Renal cortex interstitium (tissue), 11 donors: ENCODE data around the gene DHRS2. TPM values are rescaled to one million over a fixed set of nuclear protein-coding genes. Genes with fewer than 3 reads are reported as not detected.
A peak's percentile ranks its signal among the peaks of the same experiment; 100 is the strongest.
"Not testable (repeated sequence)": the region's sequence is repeated elsewhere in the genome, so short reads cannot be mapped to it uniquely, and the experiment has no call there.

Experiments
- DNase-seq, 11 donors: peaks; one replicate each; pipeline ENCODE4 v3.0.0-alpha.2; 2013; ENCODE audit warnings: low read depth in 9 of 11, low spot score in 4 of 11; ENCODE audit errors: extremely low read depth in 1 of 11
- polyA plus RNA-seq, 3 donors: library from polyadenylated mRNA; unstranded; fragments of 120-200 nt; gene quantifications; one replicate each; pipeline ENCODE4 v1.2.1, GENCODE V29; 2013; ENCODE audit not compliant: insufficient read length in 3 of 3

Gene DHRS2
- polyA plus RNA-seq, 3 donors: 27.7 to 30.8 (median 28.3) TPM

DNA sequence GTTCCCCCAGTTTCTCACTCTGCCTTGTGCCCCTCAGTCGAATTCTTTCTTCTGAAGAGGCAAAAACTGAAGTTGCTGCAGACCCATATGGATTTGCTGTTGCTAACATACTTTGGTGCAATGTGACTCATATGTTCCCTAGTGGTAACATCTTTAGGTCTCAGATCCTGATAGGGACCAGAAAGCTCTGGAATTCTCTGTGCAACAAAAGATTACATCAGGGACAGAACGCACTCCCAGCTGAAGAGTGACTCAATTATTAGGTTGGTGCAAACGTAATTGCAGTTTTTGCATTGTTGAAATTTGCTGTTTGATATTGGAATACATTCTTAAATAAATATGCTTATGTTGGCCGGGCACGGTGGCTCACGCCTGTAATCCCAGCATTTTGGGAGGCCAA, 8.2 kb upstream of the DHRS2 start:
- DNase-seq: no peak

DNA sequence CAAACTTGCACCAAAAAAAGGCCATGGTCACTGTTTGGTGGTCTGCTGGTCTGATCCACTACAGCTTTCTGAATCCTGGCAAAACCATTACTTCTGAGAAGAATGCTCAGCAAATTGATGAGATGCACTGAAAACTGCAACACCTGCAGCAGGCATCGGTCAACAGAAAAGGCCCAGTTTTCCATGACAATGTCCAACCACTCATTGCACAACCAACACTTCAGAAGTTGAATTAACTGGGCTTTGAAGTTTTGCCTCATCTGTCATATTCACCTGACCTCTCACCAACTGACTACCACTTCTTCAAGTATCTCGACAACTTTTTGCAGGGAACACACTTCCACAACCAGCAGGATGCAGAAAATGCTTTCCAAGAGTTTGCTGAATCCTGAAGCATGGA, 7.0 kb upstream of the DHRS2 start:
- DNase-seq: no peak

DNA sequence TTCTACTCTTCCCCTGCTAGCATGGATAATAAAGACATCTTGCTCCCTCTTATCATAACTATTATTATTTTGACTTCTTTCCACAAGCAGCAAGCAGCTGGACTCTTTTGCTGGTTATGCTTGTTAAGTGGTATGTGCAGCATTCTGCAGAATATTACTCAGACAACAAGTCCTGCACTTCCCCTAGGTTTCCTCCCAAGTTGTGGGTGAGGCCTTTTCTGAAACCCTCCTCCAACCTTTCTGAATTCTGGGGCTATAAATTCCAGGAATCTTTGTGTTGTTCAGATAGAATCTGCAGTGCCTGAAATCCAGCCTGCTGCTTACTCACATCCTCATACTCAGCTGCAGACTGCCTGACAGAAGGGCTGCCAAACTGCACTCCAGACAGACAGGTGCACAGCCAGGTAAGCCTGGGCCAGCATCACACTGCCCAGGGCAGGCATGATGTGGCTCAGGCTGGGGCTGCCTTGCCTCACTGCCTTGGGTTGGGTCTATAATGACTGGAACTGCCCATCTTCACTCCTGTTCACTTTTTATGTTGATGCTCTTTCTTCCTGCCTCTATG, 6.2 kb upstream of the DHRS2 start:
- DNase-seq: no peak

DNA sequence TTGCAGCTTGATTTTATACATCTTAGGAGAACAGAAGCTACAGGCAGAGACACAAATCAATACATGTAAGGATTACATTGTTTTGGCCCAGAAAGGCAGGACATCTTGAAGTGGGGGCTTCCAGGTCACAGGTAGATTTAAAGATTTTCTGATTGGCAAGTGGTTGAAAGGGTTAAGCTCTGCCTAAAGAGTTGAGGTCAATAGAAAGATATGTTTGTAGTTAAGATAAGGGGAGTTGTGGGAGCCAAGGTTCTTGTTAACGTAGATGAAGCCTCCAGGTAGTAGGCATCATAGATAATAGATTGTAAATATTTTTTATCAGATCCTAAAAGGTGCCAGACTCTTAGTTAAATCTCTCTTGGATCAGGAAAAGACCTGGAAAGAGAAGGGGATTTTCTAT, 5.5 kb upstream of the DHRS2 start:
- no peak for DNase-seq

DNA sequence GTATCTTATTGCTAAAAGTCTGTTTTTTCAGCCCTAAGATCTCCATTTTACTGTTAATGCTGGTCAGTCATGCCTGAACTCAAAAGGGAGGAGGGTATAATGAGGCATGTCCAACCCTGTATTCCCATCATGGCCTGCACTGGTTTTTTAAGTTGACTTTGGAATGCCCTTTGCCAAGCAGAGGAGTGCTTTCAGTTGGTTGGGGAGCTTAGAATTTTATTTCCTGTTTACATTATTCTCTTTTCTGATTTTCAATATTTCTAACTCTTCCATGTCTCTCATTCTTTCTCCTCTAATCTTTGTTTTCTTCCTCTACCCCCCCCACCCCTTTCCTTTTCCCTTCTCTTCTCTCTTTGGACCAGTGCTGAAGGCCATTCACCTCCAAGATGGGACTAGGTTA, 4.9 kb upstream of the DHRS2 start:
- DNase-seq: no peak

DNA sequence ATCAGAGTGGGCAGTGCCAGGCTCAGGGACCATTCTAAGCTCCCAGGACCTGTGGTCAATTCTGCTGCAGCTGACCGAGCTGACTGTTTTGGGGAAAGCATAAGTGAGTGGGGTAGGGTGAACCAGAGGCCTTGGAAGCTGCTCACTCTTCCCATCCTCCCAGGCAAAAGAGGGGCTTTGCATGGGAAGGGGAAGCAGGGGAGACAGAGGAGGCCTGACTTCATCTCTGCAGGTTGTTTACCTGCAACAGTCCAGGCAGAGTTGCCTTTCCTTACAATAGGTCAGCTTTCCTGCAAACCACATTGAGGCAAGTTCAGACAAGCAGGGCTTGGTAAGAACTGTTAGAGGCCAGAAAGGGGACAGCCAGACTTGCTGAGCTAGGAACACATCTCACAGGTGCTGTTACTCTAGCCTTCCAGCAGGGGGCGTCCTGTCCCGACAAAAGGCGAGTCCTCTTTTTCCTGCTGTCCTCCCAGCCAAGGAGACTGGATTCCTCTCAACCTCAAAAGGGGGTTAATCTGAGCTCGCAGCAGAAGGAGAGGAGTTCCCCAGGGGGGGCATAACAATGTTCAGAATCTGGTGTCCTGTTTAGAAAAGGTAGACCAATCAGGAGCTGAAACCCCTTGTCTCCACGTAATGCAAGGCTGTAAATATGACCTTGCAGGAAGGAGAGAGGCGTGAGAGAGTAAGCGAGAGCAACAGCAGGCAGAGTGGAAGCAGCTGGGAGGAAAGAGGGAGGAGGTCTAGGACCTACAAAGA, 4.3 kb upstream of the DHRS2 start:
- DNase-seq: peak; percentile 75 to 91 (median 84)

DNA sequence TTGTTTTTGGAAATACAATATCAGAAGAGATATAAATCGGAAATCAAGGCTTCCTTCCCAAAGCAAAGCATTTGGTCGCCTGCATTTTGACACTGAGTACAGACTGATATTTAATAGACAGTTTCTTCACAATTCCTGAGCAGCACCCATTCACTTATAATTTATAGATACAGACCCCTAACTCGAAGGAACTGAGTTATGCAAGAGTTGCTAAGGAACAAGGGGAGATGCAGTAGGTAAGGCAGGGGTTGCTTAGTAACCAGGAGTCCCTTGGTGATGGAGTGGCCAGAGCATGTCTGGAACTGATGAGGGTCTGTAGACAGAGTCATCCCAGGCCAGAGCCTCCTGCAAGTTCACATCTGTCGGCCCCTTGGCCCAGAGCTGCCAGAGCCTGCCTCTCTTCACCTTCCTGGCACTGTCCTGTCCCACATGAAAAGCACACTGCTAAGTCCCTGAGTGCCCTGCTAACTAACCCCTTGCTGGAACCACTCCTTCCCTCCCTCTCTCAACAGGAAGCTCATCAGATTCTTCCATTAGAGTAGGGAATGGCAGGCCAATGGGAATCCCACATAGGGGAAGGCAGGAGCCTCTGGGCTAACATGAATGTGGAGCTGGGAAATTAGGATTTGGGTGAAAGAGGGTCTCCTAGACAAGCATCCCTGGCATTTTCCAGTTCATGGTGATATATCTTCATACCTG, 3.6 kb upstream of the DHRS2 start:
- DNase-seq: no peak

DNA sequence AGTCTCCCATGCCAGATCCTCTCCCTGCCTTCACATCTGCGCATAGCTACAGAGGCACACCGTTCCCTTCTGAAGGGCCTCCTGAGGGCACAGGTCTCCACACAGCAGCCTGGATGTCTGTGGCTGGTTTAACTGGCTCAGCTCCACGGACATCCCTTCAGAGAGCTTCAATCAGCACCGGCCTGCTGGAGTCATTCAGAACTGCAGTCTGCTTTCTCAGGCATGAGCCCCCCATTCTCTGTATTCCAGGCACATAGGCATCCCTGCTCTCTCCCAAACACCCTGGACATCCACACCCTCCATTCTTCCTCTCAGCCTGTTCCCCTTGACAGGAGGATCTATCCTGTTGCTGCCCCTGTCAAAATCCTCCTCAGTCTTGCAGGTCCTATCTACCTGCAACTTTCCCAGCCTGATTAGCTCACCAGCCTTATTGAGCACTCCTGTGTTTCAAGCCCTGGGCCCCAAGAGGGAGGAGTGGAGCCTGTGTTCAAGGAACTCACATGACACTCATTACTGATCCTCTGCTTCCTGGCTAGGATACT, 2.9 kb upstream of the DHRS2 start:
- DNase-seq: no peak

DNA sequence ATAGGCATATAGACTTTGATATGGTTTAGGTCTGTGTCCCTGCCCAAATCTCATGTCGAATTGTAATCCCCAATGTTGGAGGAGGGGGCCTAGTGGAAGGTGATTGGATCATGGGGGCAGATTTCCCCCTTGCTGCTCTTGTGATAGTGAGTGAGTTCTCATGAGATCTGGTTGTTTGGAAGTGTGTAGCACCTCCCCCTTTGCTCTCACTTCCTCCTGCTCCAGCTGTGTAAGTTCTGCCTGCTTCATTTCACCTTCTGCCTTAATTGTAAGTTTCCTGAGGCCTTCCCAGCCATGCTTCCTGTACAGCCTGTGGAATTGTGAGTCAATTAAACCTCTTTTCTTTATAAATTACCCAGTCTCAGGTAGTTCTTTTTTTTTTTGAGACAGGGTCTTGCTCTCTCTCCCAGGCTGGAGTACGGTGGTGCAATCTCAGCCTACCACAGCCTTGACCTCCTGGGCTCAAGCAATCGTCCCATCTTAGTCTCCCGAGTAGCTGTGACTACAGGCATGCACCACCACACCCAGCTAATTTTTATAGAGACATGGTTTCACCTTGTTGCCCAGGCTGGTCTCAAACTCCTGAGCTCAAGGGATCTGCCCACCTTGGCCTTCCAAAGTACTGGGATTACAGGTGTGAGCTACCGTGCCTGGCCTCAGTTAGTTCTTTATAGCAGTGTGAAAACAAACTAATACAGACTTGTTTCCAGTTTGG, 1.3 kb upstream of the DHRS2 start:
- not testable (repeated sequence) for DNase-seq

DNA sequence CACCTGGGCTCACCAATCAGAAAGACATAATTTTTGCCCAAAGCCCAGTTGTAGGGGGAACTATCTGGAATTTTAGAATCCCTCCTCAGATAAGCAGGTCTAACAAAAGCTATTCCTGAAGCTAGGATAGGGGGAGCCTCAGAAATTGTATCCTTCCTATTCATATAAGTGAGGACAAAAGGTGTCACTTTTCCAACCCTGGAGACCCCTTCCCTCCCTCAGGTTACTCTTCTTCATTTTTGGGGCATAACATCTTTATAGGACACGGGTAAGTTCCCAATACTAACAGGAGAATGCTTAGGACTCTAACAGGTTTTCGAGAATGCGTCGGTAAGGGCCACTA, 1.1 kb downstream of the DHRS2 start:
- DNase-seq: not testable (repeated sequence)

DNA sequence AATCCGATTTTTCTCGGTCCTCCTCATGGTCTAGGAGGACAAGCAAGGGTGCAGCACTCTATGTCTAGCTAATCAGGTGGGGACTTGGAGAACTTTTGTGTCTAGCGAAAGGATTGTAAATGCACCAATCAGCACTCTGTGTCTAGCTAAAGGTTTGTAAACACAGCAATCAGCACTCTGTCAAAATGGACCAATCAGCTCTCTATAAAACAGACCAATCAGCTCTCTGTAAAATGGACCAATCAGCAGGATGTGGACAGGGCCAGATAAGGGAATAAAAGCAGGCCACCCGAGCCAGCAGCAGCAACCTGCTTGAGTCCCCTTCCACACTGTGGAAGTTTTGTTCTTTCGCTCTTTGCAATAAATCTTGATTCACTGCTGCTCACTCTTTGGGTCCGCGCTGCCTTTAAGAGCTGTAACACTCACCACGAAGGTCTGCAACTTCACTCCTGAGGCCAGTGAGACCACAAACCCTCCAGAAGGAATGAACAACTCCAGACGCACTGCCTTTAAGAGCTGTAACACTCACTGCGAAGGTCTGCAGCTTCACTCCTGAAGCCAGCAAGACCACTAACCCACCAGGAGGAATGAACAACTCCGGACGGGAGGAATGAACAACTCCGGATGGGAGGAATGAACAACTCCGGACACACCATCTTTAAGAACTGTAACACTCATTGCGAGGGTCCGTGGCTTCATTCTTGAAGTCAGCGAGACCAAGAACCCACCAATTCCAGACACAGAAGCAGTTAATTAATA, 1.7 kb downstream of the DHRS2 start:
- DNase-seq: not testable (repeated sequence)

DNA sequence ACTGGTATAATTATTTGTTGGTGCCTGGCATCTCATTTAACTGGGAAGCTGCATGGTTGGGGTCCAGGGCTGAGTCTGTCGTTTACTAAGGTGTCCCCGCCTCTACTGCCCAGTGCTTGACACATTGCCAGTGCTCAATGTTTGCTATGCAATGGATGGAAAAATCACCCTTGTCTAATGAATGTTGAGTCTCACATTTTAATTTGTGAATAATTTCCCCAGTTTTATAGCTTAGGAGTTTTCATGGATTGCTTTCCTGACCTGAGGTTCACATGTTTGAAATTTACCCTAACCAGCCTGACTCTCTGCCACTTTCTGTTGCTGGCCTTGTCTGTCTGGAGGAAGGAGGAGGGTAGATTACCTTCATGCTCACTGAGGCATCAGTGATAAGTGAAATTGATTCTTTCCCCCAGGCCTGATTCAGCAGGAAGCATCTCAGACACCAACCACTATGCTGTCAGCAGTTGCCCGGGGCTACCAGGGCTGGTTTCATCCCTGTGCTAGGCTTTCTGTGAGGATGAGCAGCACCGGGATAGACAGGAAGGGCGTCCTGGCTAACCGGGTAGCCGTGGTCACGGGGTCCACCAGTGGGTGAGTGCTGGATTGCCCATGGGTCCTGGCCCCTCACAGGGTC, 2.4 kb downstream of the DHRS2 start:
- DNase-seq: no peak

DNA sequence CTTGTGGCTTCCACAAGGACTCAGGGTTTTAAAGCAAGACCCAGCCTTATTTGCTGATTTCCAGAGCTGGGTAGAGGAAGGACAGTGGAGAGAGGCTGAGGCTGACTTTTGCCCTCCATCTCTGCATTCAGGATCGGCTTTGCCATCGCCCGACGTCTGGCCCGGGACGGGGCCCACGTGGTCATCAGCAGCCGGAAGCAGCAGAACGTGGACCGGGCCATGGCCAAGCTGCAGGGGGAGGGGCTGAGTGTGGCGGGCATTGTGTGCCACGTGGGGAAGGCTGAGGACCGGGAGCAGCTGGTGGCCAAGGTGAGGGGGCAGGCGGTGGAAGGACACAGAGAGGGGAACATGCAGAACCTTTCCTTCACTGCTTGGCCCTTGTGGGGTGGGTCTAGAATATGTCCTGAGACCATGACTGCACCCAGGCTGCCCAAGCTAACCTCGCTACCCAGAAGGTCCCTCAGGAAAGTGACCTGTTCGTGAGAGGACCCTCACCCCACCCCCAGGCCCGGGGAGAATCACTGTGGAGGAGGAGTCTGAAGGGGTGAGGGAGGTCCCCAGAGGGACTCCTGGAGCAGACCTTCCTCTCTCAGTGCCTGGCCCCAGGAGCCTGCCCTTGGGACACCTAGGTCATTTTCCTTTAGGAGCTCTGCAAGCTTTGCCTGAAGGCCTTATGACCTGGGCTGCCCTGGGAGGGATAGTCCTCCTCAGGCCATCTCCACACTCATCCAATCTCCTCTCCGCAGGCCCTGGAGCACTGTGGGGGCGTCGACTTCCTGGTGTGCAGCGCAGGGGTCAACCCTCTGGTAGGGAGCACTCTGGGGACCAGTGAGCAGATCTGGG, 3.1 kb downstream of the DHRS2 start:
- DNase-seq: no peak

DNA sequence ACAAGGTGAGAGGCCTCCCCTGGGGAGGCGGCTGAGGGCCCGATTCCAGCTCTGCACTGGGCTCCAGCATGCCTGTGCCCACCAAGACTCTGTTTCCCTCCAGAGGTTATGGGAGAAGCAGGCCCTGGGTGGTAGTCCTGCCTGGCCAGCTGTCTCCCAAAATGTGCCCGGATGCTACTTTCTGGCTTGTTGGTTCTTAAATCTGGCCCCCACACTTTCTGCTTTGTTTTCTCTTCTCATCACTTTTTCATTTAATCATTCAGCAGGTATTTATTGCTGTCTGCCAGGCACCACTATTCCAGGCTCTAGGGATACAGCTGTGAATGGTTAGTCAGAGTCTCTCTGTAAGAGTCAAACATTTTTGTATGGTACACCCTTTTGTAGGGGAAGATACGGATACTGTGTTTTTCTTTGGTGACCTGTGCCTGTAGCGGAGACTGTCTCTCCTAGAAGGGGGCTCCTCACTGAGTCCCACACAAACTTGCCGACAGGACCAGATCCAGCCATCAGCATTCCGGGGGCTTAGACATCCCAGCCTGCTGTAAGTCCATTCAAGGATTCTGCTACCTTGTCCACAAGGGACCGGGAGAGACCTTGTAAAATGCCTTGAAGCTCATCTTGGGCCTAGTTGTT, 3.8 kb downstream of the DHRS2 start:
- no peak for DNase-seq

DNA sequence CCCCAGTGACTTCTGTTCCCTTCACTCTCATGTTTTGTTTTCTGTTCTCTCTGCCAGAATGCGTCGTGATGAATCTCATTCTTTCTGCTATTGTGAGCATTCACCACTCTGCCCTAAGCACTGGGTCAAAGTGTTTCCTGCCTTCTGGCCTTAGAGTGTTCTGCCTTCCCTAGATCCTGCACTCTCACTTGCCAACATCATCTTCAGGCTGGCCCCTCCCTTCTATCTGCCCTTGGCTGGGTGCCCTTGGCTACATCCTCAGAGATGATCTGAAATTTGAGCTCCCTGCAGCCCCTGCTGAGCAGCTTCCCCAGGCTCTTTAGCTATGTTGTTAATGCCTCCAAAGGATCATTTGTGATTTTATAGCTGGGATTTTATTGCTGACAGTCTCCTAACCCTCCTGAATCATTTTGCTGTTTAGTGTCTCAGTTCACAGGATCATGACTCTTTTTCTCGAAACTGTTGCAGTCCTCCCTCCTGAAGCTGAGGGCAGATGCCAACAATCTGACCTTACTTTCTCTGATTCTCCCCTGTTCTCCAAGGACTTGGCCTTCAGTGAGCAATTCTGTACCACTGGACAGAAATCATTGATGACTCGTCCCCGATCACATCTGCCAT, 4.5 kb downstream of the DHRS2 start:
- peak in 10 of 11 donors; percentile 43 to 60 (median 52) for DNase-seq

DNA sequence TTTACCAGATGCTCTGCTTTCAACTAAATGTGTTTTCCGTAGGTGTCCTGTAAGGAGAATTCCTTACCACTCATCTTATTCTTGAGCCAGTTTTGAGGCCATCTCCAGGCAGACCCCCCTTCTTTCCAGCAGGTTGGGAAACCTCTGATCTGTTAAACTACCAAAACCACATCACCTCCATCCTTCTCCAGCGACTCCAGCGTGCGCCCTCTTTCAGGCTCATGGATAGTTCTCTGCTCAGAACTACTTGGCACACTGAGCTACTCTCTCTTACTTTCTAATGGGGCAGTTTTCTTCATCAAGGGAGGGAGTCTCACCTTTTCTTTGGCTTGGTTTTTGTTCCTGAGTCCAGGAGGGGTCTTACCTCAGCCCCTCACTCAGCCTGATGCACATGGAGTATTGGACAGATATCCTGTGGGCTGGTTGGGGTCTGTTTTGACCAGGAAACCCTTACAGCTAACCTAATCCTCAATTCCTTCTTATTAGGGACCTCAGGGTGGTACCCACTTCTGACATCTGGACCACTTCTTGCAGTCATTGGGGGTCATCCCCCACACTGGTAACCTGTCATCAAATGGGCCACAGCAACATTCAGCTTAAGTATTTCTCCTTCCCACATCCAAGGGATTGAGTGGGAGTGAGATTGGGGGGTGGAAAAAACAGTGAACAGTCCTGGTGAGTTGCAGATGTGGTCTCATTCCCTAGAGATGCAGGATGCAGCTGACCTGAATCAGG, 5.2 kb downstream of the DHRS2 start:
- DNase-seq: no peak
